ENCODE measurements around the gene PDE7B. TPM values are rescaled to one million over a fixed set of nuclear protein-coding genes. Genes with fewer than 3 reads are reported as not detected.

PDE7B gene
- total and polyA plus RNA-seq, 2 donors from 2014 or later: 4.6 to 15.4 TPM

DNA sequence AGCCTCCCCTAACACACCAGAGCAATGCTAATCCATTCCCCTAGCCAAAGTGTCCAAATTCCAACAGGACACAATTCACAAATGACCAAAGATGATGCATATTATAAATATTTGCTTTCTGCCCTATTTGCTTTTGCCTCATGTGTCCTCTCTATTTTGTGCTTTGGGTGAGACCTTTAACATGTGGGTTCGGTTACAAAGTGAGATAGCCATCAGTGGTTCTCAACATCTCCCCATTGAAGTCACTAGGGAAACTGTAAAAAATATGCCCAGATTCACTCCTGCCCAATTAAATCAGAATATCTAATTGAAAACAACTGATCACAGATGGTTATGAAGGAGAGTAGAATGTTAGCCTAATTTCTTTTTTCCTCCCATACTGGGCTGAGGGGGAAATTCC lies 239.4 kb downstream of the PDE7B start:
- TF ChIP-seq, protein P1, sequence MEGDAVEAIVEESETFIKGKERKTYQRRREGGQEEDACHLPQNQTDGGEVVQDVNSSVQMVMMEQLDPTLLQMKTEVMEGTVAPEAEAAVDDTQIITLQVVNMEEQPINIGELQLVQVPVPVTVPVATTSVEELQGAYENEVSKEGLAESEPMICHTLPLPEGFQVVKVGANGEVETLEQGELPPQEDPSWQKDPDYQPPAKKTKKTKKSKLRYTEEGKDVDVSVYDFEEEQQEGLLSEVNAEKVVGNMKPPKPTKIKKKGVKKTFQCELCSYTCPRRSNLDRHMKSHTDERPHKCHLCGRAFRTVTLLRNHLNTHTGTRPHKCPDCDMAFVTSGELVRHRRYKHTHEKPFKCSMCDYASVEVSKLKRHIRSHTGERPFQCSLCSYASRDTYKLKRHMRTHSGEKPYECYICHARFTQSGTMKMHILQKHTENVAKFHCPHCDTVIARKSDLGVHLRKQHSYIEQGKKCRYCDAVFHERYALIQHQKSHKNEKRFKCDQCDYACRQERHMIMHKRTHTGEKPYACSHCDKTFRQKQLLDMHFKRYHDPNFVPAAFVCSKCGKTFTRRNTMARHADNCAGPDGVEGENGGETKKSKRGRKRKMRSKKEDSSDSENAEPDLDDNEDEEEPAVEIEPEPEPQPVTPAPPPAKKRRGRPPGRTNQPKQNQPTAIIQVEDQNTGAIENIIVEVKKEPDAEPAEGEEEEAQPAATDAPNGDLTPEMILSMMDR (IDR thresholded peaks at IDR 0.05; ENCODE audit: borderline replicate concordance, extremely low read depth, insufficient read depth): no peak
- FAIRE-seq (no peak), DNase-seq (no peak)
- no peaks in the 10 kb centered on the region for H3K36me3 ChIP-seq (ENCODE audit: control insufficient read depth in 2 of 3, insufficient read depth in 3 of 3, low read length in 3 of 3)
- H3K9me3 ChIP-seq (ENCODE audit: control insufficient read depth in 2 of 3, insufficient read depth in 1 of 3, low read length in 3 of 3): peaks cover 0 to 10% (median 2%) of the 10 kb centered on the region in 3 donors
- no peak overlapping the region for H3K9ac ChIP-seq (ENCODE audit: low read length in 3 of 3)
- no peaks in the 10 kb centered on the region for H3K27me3 ChIP-seq (ENCODE audit: control insufficient read depth, insufficient read depth, low read length)
- no peak overlapping the region for H3K27ac ChIP-seq (ENCODE audit: low read depth in 2 of 2, low read length in 2 of 2)
- intact Hi-C loops (cut with DNase I): no loop called here
- no peak overlapping the region for H3K4me3 ChIP-seq (ENCODE audit: low read length in 3 of 3)
- no peaks in the 10 kb centered on the region for H3K4me1 ChIP-seq (ENCODE audit: control insufficient read depth in 2 of 3, insufficient read depth in 2 of 3, low read depth in 1 of 3, low read length in 3 of 3)

DNA sequence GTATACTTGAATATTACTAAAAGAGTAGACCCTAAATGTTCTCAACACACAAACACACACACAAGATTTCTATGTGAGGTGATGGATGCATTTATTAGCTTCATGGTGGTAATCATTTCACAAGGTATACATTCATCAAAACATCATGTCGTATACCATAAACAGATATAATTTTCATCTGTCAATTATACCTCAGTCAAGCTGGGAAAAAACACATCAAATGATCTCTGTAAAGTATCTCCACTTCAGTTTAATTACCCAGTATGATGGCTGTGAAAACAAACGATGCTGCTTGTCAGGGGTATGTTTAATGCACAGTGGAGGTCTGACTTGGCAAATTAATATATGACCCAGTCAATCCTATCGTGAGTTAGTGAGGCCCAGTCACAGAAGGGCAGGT lies 241.4 kb downstream of the PDE7B start:
- Histone ChIP-seq H3K4me3 (ENCODE audit: low read length in 3 of 3) (no peak overlapping the region), H3K27ac (ENCODE audit: low read depth in 2 of 2, low read length in 2 of 2) (no peak overlapping the region), H3K9ac (ENCODE audit: low read length in 3 of 3) (no peak overlapping the region), H3K4me1 (ENCODE audit: control insufficient read depth in 2 of 3, insufficient read depth in 2 of 3, low read depth in 1 of 3, low read length in 3 of 3) (no peaks in the 10 kb centered on the region), H3K27me3 (ENCODE audit: control insufficient read depth, insufficient read depth, low read length) (no peaks in the 10 kb centered on the region), H3K9me3 (ENCODE audit: control insufficient read depth in 2 of 3, insufficient read depth in 1 of 3, low read length in 3 of 3) (peaks cover 0 to 10% (median 2%) of the 10 kb centered on the region in 3 donors), H3K36me3 (ENCODE audit: control insufficient read depth in 2 of 3, insufficient read depth in 3 of 3, low read length in 3 of 3) (no peaks in the 10 kb centered on the region)
- TF ChIP-seq, protein P1 (IDR thresholded peaks at IDR 0.05; ENCODE audit: borderline replicate concordance, extremely low read depth, insufficient read depth): no peak
- DNase-seq (no peak), FAIRE-seq (no peak)
- intact Hi-C loops (cut with DNase I): no loop called here

DNA sequence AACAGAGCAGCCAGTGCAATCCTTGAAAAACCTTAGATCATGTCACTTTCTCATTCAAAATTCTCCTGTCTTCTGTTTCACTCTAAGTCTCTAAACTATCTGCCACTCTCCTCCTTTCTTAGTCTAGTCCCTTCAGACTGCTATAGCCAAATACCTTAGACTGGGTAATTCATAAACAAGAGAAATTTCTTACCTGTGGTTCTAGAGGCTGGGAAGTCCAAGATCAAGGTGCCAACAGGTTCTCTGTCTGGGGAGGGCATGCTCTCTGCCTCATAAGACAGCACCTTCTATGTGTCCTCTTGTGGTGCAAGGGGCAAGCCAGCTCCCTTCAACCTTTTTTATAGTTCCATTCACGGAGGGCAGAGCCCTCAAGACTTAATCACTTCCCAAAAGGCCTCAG lies 242.3 kb downstream of the PDE7B start:
- TF ChIP-seq, protein P1 (IDR thresholded peaks at IDR 0.05; ENCODE audit: borderline replicate concordance, extremely low read depth, insufficient read depth): no peak
- no peaks in the 10 kb centered on the region for H3K36me3 ChIP-seq (ENCODE audit: control insufficient read depth in 2 of 3, insufficient read depth in 3 of 3, low read length in 3 of 3)
- no peaks in the 10 kb centered on the region for H3K4me1 ChIP-seq (ENCODE audit: control insufficient read depth in 2 of 3, insufficient read depth in 2 of 3, low read depth in 1 of 3, low read length in 3 of 3)
- intact Hi-C loops (cut with DNase I): no loop called here
- DNase-seq: no peak
- H3K4me3 ChIP-seq (ENCODE audit: low read length in 3 of 3): no peak overlapping the region
- H3K27me3 ChIP-seq (ENCODE audit: control insufficient read depth, insufficient read depth, low read length): no peaks in the 10 kb centered on the region
- no peak for FAIRE-seq
- H3K27ac ChIP-seq (ENCODE audit: low read depth in 2 of 2, low read length in 2 of 2): no peak overlapping the region
- H3K9me3 ChIP-seq (ENCODE audit: control insufficient read depth in 2 of 3, insufficient read depth in 1 of 3, low read length in 3 of 3): peaks cover 0 to 10% (median 2%) of the 10 kb centered on the region in 3 donors
- H3K9ac ChIP-seq (ENCODE audit: low read length in 3 of 3): no peak overlapping the region

DNA sequence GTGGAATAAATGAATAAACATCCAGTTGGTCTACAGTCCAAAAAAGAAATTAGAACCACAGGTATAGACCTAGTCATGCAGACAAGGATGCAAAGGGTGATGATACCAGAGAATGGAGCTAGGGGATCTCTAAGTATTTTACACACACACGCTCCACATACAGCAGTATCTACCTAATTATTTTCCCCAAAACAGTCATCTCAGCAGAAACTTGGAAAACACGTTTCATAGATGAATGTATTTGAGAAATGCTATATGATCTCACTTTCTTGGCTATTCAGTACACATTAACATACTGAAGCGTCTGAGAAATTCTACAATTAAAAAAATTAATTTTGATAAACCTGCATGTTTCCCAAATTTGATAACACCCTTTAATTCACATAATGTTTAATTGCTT lies 243.3 kb downstream of the PDE7B start:
- TF ChIP-seq, protein P1 (IDR thresholded peaks at IDR 0.05; ENCODE audit: borderline replicate concordance, extremely low read depth, insufficient read depth): no peak
- intact Hi-C loops (cut with DNase I): no loop called here

More for the DNA sequence above, 243.3 kb downstream of the PDE7B start:
- Histone ChIP-seq H3K9ac (ENCODE audit: low read length in 3 of 3) (no peak overlapping the region), H3K4me1 (ENCODE audit: control insufficient read depth in 2 of 3, insufficient read depth in 2 of 3, low read depth in 1 of 3, low read length in 3 of 3) (no peaks in the 10 kb centered on the region), H3K27me3 (ENCODE audit: control insufficient read depth, insufficient read depth, low read length) (no peaks in the 10 kb centered on the region), H3K9me3 (ENCODE audit: control insufficient read depth in 2 of 3, insufficient read depth in 1 of 3, low read length in 3 of 3) (peaks cover 0 to 10% (median 2%) of the 10 kb centered on the region in 3 donors), H3K36me3 (ENCODE audit: control insufficient read depth in 2 of 3, insufficient read depth in 3 of 3, low read length in 3 of 3) (no peaks in the 10 kb centered on the region), H3K27ac (ENCODE audit: low read depth in 2 of 2, low read length in 2 of 2) (no peak overlapping the region), H3K4me3 (ENCODE audit: low read length in 3 of 3) (no peak overlapping the region)
- DNase-seq: no peak
- FAIRE-seq: no peak

Measured in kidney (tissue), 14 donors.